A673 (cell line): ENCODE results near the gene WDR72.

ENCODE experiments used
- CTCF ChIP-seq: fragments of 300-800, 200-600 bp; sonication (generic); conservative IDR thresholded peaks from 2 replicates; pipeline ENCODE4 v1.5.1; 2017; ENCODE audit warnings: low read depth, mild to moderate bottlenecking, antibody characterized with exemption, low read length, moderate library complexity, mixed read lengths
- EZH2 ChIP-seq: fragments of 200-600 bp; sonication (generic); IDR thresholded peaks from 2 replicates; pipeline ENCODE4 v1.6.1; 2017; ENCODE audit warnings: borderline replicate concordance, low read depth, mild to moderate bottlenecking, mixed read lengths, antibody characterized with exemption, low read length; ENCODE audit not compliant: poor library complexity, severe bottlenecking

- TF ChIP-seq CTCF: no peak
- TF ChIP-seq EZH2: no peak
These were observed 65.6 kb downstream of the WDR72 start for GRCh38 chr15:53693729-53694475.
